T-cell (primary cell): ENCODE results near the gene SEZ6L2. TPM values are rescaled to one million over a fixed set of nuclear protein-coding genes. Genes with fewer than 3 reads are reported as not detected.

Experiments used
- ATAC-seq, 4 experiments: fragments of 200-7000 bp in 3 of 4; fragments of 150-1000 bp in 1 of 4; cut with Tn5 transposase; replicated peaks in 1 of 4; 1 replicate in 3 of 4; 2 replicates in 1 of 4; pipeline ENCODE4 v1.10.0; 2021; ENCODE audit warnings: moderate library complexity in 3 of 4, mild to moderate bottlenecking in 2 of 4, moderate number of reproducible peaks in 1 of 4
- CTCF ChIA-PET, 2 donors: fragments of 300-600 bp; sonication (Branson Sonifier 250); formaldehyde crosslinking; loops; one replicate each; lab custom pipeline; 2022; ENCODE audit warnings: antibody characterized with exemption in 2 of 2; lab: Charles Lee
- POLR2A ChIA-PET, 2 donors: fragments of 300-600 bp; sonication (Branson Sonifier 250); formaldehyde crosslinking; loops; one replicate each; lab custom pipeline; 2022; ENCODE audit warnings: antibody characterized with exemption in 2 of 2; lab: Charles Lee
- DNase-seq, 35 experiments: peaks; one replicate each; pipeline versions ENCODE4 v3.0.0 to v3.0.0-alpha.2; 2013 to 2023
- H3K27ac ChIP-seq: one replicate; pipeline ENCODE4 v1.5.1; 2013; ENCODE audit warnings: low read length
- H3K27me3 ChIP-seq, 2 experiments: replicated peaks in 1 of 2; 1 replicate in 1 of 2; 2 replicates in 1 of 2; pipeline versions ENCODE4 v1.6.1 to v1.7.0; 2013; ENCODE audit warnings: low read length in 1 of 2, mixed read lengths in 1 of 2; ENCODE audit not compliant: control insufficient read depth in 2 of 2, insufficient read depth in 2 of 2; ENCODE audit errors: extremely low read depth in 1 of 2
- H3K36me3 ChIP-seq, 2 donors: 1 replicate in 1 of 2; 2 replicates in 1 of 2; pipeline versions ENCODE4 v1.6.1 to v1.7.0; 2013; ENCODE audit warnings: low read length in 1 of 2; ENCODE audit not compliant: control insufficient read depth in 2 of 2, insufficient read depth in 1 of 2; ENCODE audit errors: extremely low read depth in 1 of 2
- H3K4me1 ChIP-seq, 2 experiments: 1 replicate in 1 of 2; 2 replicates in 1 of 2; pipeline versions ENCODE4 v1.6.1 to v1.7.0; 2013; ENCODE audit warnings: low read length in 2 of 2, mixed read lengths in 1 of 2; ENCODE audit not compliant: insufficient read depth in 2 of 2, control insufficient read depth in 1 of 2; ENCODE audit errors: extremely low read depth in 1 of 2
- H3K4me3 ChIP-seq, 2 donors: 1 replicate in 1 of 2; 2 replicates in 1 of 2; pipeline versions ENCODE4 v1.5.1 to v1.7.0; 2013; ENCODE audit warnings: mild to moderate bottlenecking in 2 of 2, low read length in 1 of 2, moderate library complexity in 1 of 2; ENCODE audit not compliant: control insufficient read depth in 1 of 2; ENCODE audit errors: extremely low read depth in 1 of 2
- H3K9me3 ChIP-seq: 2 replicates; pipeline ENCODE4 v1.7.0; 2013
- H3K27ac Mint-ChIP-seq, 2 donors: one replicate each; pipeline ENCODE4 v1.8.0; 2020 to 2021; ENCODE audit warnings: mild to moderate bottlenecking in 2 of 2, mixed read lengths in 2 of 2
- H3K27me3 Mint-ChIP-seq, 2 donors: one replicate each; pipeline ENCODE4 v1.8.0; 2021 to 2022; ENCODE audit warnings: mixed read lengths in 2 of 2
- H3K36me3 Mint-ChIP-seq: one replicate; pipeline ENCODE4 v1.8.0; 2021; ENCODE audit warnings: mixed read lengths
- H3K4me1 Mint-ChIP-seq, 3 donors: one replicate each; pipeline ENCODE4 v1.8.0; 2020 to 2022; ENCODE audit warnings: mixed read lengths in 3 of 3, mild to moderate bottlenecking in 1 of 3
- H3K4me3 Mint-ChIP-seq, 3 donors: one replicate each; pipeline ENCODE4 v1.8.0; 2020 to 2022; ENCODE audit warnings: mild to moderate bottlenecking in 3 of 3, mixed read lengths in 3 of 3, moderate library complexity in 3 of 3
- H3K9me3 Mint-ChIP-seq, 3 donors: one replicate each; pipeline ENCODE4 v1.8.0; 2020 to 2022; ENCODE audit warnings: mixed read lengths in 3 of 3
- WGBS: methylation state at CpG from one replicate; pipeline ENCODE4 v1.1.5; 2013; ENCODE audit warnings: missing lambda C conversion rate; ENCODE audit not compliant: insufficient coverage; 5-methylcytosine and 5-hydroxymethylcytosine counted together
- total RNA-seq, 35 experiments: library from RNA in 6 of 35; stranded (reverse) in 6 of 35; fragments of 120-200 nt in 1 of 35; gene quantifications; one replicate each; pipeline versions ENCODE4 v1.2.1 to v1.2.4 and lab custom pipeline; 2013 to 2026

The SEZ6L2 gene
- total RNA-seq, 5 donors from 2014 or later (not counting 1 experiment from before 2014, with no cell fraction given): 0.16 to 0.82 (median 0.47) TPM; not detected in 2

DNA sequence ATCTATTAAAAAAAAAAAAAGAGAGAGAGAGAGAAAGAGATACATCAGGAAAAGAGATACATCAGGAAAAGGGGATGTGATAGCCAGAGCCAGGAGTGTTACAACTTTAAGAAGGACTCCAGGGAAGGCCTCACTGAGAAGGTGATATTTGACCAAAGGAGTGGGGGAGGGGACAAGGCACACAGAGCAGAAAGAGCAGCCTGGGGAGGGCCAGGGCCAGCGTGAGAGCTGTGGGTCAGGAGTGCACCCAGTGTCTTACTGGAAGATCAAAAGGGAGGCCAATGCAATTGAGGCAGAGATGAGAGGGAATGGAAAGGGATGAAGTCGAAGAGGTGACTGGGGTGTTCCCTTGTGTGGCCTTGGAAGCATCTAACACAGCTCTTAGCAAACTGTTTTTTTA lies 8.6 kb upstream of the SEZ6L2 start:
- POLR2A ChIA-PET: no interaction called here

GRCh38 chr16:29906520-29907244 lies 7.3 kb upstream of the SEZ6L2 start:
- Histone ChIP-seq H3K27me3 (peaks cover 0 to under 1% of the 10 kb centered on the region in 2 experiments), H3K36me3 (peaks cover 0 to 3% of the 10 kb centered on the region in 2 donors), H3K27ac (no peak overlapping the region), H3K4me3 (no peak overlapping the region), H3K4me1 (no peaks in the 10 kb centered on the region), H3K9me3 (no peaks in the 10 kb centered on the region)
- Mint-ChIP-seq H3K36me3 (peaks cover 10% of the 10 kb centered on the region), H3K27ac (no peak overlapping the region), H3K4me3 (no peak overlapping the region), H3K27me3 (peaks cover 0 to 2% of the 10 kb centered on the region in 2 donors), H3K4me1 (peaks cover 0 to 6% (median 0%) of the 10 kb centered on the region in 3 donors), H3K9me3 (no peaks in the 10 kb centered on the region)
- ChIA-PET CTCF (no interaction called here), POLR2A (no interaction called here)
- DNase-seq (no peak), ATAC-seq (no peak)
- 97% methylated on average over 21 of the region's 23 CpGs for WGBS

More for the DNA sequence above, 8.6 kb upstream of the SEZ6L2 start:
- DNase-seq: no peak
- H3K9me3 ChIP-seq: no peaks in the 10 kb centered on the region
- no peaks in the 10 kb centered on the region for H3K4me1 ChIP-seq
- peaks cover 0 to 3% of the 10 kb centered on the region in 2 donors for H3K36me3 ChIP-seq
- H3K4me3 ChIP-seq: no peak overlapping the region
- ATAC-seq: no peak
- CTCF ChIA-PET: no interaction called here
- no peak overlapping the region for H3K4me3 Mint-ChIP-seq
- H3K36me3 Mint-ChIP-seq: peaks cover 13% of the 10 kb centered on the region
- H3K27me3 Mint-ChIP-seq: no peaks in the 10 kb centered on the region
- WGBS: 57% methylated on average over 1 of the region's 2 CpGs
- H3K4me1 Mint-ChIP-seq: peaks cover 0 to 6% (median 0%) of the 10 kb centered on the region in 3 donors
- H3K27ac Mint-ChIP-seq: no peak overlapping the region
- H3K27ac ChIP-seq: no peak overlapping the region
- no peaks in the 10 kb centered on the region for H3K27me3 ChIP-seq
- no peaks in the 10 kb centered on the region for H3K9me3 Mint-ChIP-seq

DNA sequence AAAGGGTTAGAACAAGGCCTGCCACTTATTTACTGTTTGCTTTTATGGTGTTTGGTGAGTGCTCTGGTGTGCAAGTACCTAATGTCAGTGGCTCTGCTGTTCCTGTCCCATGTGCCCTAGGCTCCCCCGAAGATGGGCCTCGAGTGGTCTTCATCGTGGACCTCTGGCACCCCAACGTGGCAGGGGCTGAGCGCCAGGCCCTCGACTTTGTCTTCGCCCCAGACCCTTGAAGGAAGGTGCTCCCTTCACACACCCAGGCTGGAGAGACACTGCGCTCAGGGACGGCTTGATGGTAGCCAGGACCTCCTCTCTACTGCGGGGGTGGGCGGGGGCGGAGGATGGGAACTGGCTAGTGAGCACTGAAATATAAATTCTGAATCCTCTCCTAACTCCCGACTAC lies 6.3 kb upstream of the SEZ6L2 start:
- no peaks in the 10 kb centered on the region for H3K9me3 Mint-ChIP-seq
- peaks cover 0 to 3% of the 10 kb centered on the region in 2 donors for H3K27me3 Mint-ChIP-seq
- Histone ChIP-seq H3K36me3 (peaks cover 0 to 3% of the 10 kb centered on the region in 2 donors), H3K9me3 (no peaks in the 10 kb centered on the region), H3K27ac (no peak overlapping the region), H3K4me1 (peaks cover 0 to 4% of the 10 kb centered on the region in 2 experiments), H3K27me3 (peaks cover 0 to 11% of the 10 kb centered on the region in 2 experiments), H3K4me3 (no peak overlapping the region)
- H3K4me3 Mint-ChIP-seq: no peak overlapping the region
- POLR2A ChIA-PET: no interaction called here
- H3K4me1 Mint-ChIP-seq: peaks cover under 1 to 7% (median 3%) of the 10 kb centered on the region in 3 donors
- DNase-seq (no peak), ATAC-seq (no peak)
- WGBS: 90% methylated on average over 9 of the region's 13 CpGs
- no peak overlapping the region for H3K27ac Mint-ChIP-seq
- CTCF ChIA-PET: no interaction called here
- peaks cover 10% of the 10 kb centered on the region for H3K36me3 Mint-ChIP-seq

GRCh38 chr16:29904947-29905346 lies 5.6 kb upstream of the SEZ6L2 start:
- peaks cover 0 to 9% of the 10 kb centered on the region in 2 experiments for H3K4me1 ChIP-seq
- no peaks in the 10 kb centered on the region for H3K9me3 ChIP-seq
- Mint-ChIP-seq H3K27ac (no peak overlapping the region), H3K4me1 (peaks cover 4 to 11% (median 6%) of the 10 kb centered on the region in 3 donors), H3K27me3 (peaks cover 0 to 4% of the 10 kb centered on the region in 2 donors), H3K9me3 (no peaks in the 10 kb centered on the region), H3K36me3 (peaks cover 10% of the 10 kb centered on the region), H3K4me3 (no peak overlapping the region)
- H3K27ac ChIP-seq: no peak overlapping the region
- no peak overlapping the region for H3K4me3 ChIP-seq
- no peak for ATAC-seq
- DNase-seq: no peak
- ChIA-PET CTCF (no interaction called here), POLR2A (no interaction called here)
- H3K36me3 ChIP-seq: peaks cover 0 to 3% of the 10 kb centered on the region in 2 donors
- no CpG with 5 or more reads among the region's 7 CpGs for WGBS
- peaks cover 0 to 15% of the 10 kb centered on the region in 2 experiments for H3K27me3 ChIP-seq

GRCh38 chr16:29903590-29903989 lies 4.2 kb upstream of the SEZ6L2 start:
- 38% methylated on average over 4 of the region's 4 CpGs for WGBS
- H3K9me3 ChIP-seq: no peaks in the 10 kb centered on the region
- H3K4me1 ChIP-seq: peaks cover 0 to 21% of the 10 kb centered on the region in 2 experiments
- peaks cover under 1 to 28% of the 10 kb centered on the region in 2 experiments for H3K27me3 ChIP-seq
- Mint-ChIP-seq H3K27me3 (peaks cover 5 to 10% of the 10 kb centered on the region in 2 donors), H3K36me3 (peaks cover 7% of the 10 kb centered on the region), H3K4me1 (peaks cover 6 to 10% (median 9%) of the 10 kb centered on the region in 3 donors), H3K4me3 (no peak overlapping the region), H3K9me3 (no peaks in the 10 kb centered on the region), H3K27ac (no peak overlapping the region)
- no peak overlapping the region for H3K4me3 ChIP-seq
- no peaks in the 10 kb centered on the region for H3K36me3 ChIP-seq
- H3K27ac ChIP-seq: no peak overlapping the region
- ChIA-PET CTCF (no interaction called here), POLR2A (no interaction called here)
- no peak for ATAC-seq
- DNase-seq: no peak

- Histone ChIP-seq H3K4me1 (peaks cover 0 to 21% of the 10 kb centered on the region in 2 experiments), H3K36me3 (no peaks in the 10 kb centered on the region), H3K9me3 (no peaks in the 10 kb centered on the region), H3K4me3 (no peak overlapping the region), H3K27ac (no peak overlapping the region), H3K27me3 (peaks cover 4 to 45% of the 10 kb centered on the region in 2 experiments)
- H3K9me3 Mint-ChIP-seq: no peaks in the 10 kb centered on the region
- ATAC-seq: no peak
- peaks cover 3% of the 10 kb centered on the region for H3K36me3 Mint-ChIP-seq
- ChIA-PET POLR2A (no interaction called here), CTCF (interaction anchor here in 1 of 2 donors (0.6 kb wide), 1 partner anchor 69 kb away, joined by 6 read pairs; no protein-coding TSS in a partner anchor)
- no peak overlapping the region for H3K27ac Mint-ChIP-seq
- H3K4me1 Mint-ChIP-seq: peaks cover 6 to 15% (median 12%) of the 10 kb centered on the region in 3 donors
- DNase-seq: no peak
- WGBS: 88% methylated on average over 19 of the region's 19 CpGs
- peaks cover 22 to 26% of the 10 kb centered on the region in 2 donors for H3K27me3 Mint-ChIP-seq
- H3K4me3 Mint-ChIP-seq: peak overlapping the region; percentile 10 to 51 (median 28)
Measured at GRCh38 chr16:29901607-29901945, 2.2 kb upstream of the SEZ6L2 start.
